GM20431 (cell line): ENCODE results near the gene CAPN3.

ENCODE experiments used
- in situ Hi-C: fragments of 300-500 bp; cut with MseI, MboI; formaldehyde crosslinking; loops from one replicate; pipeline ENCODE4 v1.15.0; 2020; ENCODE audit warnings: low sequenced_read_pairs; ENCODE audit not compliant: unreplicated experiment

Gene CAPN3

GRCh38 chr15:42445551-42445950, 86.2 kb downstream of the CAPN3 start:
- in situ Hi-C loops: no loop called here

GRCh38 chr15:42447599-42447998, 88.3 kb downstream of the CAPN3 start:
- in situ Hi-C loops: no loop called here

GRCh38 chr15:42448281-42448680, 89.0 kb downstream of the CAPN3 start:
- in situ Hi-C loops: no loop called here

DNA sequence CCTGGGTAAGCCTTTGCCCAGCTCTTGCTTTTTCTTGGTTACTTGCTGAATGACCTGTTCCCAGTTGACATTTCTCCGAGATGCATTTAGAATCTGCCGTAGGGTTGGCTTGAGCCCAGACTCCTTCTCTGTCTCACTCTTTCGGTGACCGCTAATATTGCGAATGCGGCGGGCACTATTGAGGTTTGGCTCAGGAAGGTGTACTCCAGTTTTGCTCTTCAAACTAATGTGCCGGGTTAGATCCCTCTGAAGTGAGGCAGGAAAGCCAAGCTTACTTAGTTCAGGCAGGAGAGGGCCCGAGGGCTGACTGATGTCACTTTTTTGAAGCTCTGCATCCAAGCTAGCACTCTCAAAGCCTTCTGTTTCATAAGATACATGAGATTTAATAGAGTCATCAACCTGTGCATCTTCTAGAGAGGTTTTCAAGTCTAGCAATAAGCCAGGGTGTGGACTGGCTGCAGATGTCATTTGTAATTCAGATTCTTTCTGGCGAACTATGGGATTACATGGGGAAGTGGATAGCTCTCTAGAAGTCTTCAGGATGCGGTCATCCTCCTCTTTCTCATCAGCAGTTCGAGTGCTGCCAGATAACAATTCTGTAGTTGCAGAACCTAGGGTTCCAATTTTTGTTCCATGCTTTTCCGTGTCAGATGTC, 90.6 kb downstream of the CAPN3 start:
- in situ Hi-C loops: no loop called here

GRCh38 chr15:42450425-42450790, 91.1 kb downstream of the CAPN3 start:
- in situ Hi-C loops: no loop called here

DNA sequence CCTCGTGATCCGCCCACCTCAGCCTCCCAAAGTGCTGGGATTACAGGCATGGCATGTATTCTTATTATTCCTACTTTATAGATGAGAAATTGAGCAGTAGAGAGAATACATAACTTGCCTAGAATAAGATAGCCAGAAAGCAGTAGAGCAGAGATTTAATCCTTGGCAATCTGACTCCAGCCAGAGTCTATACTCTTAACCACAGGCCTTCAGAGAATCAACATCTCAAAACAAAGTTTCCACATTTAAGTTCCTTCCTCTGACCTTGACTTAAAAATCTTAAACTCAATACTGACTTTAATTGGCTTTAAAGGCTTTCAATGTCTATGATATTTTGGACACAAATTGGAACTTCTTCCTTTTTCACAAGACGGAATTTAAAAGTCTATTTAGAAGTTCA, 94.5 kb downstream of the CAPN3 start:
- in situ Hi-C loops: no loop called here

- in situ Hi-C loops: no loop called here
Measured at GRCh38 chr15:42456531-42456930, 97.2 kb downstream of the CAPN3 start.

- in situ Hi-C loops: no loop called here
Measured at GRCh38 chr15:42456971-42457370, 97.7 kb downstream of the CAPN3 start.

- in situ Hi-C loops: no loop called here
Measured at GRCh38 chr15:42457445-42458442, 98.4 kb downstream of the CAPN3 start.

- in situ Hi-C loops: no loop called here
Measured at GRCh38 chr15:42461261-42461660, 102.0 kb downstream of the CAPN3 start.
